ENCODE measurements around the gene AIFM1.

GRCh38 chrX:130213376-130213775 is 47.7 kb upstream of the AIFM1 start:
- TF ChIP-seq, protein P1, sequence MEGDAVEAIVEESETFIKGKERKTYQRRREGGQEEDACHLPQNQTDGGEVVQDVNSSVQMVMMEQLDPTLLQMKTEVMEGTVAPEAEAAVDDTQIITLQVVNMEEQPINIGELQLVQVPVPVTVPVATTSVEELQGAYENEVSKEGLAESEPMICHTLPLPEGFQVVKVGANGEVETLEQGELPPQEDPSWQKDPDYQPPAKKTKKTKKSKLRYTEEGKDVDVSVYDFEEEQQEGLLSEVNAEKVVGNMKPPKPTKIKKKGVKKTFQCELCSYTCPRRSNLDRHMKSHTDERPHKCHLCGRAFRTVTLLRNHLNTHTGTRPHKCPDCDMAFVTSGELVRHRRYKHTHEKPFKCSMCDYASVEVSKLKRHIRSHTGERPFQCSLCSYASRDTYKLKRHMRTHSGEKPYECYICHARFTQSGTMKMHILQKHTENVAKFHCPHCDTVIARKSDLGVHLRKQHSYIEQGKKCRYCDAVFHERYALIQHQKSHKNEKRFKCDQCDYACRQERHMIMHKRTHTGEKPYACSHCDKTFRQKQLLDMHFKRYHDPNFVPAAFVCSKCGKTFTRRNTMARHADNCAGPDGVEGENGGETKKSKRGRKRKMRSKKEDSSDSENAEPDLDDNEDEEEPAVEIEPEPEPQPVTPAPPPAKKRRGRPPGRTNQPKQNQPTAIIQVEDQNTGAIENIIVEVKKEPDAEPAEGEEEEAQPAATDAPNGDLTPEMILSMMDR (conservative IDR thresholded peaks at IDR 0.05; ENCODE audit: low read length), result no peak
- TF ChIP-seq EZH2phosphoT487 (IDR thresholded peaks at IDR 0.05; ENCODE audit: borderline replicate concordance), result no peak
